Testis (tissue), 3 donors: ENCODE results near the gene CX3CR1. TPM values are rescaled to one million over a fixed set of nuclear protein-coding genes. Genes with fewer than 3 reads are reported as not detected.
"Not testable (repeated sequence)": the region's sequence is repeated elsewhere in the genome, so short reads cannot be mapped to it uniquely, and the experiment has no call there.

ENCODE experiments used
- DNase-seq: peaks from one replicate; pipeline ENCODE4 v3.0.0-alpha.2; 2019
- H3K27ac ChIP-seq, 2 donors: fragments of 200-600 bp; sonication (generic); one replicate each; pipeline ENCODE4 v1.5.1; 2019
- H3K27me3 ChIP-seq: fragments of 200-600 bp; sonication (generic); one replicate; pipeline ENCODE4 v1.5.1; 2019
- H3K36me3 ChIP-seq: fragments of 200-600 bp; sonication (generic); one replicate; pipeline ENCODE4 v1.5.1; 2017; ENCODE audit warnings: low read depth; ENCODE audit errors: missing control alignments
- H3K4me1 ChIP-seq: fragments of 200-600 bp; sonication (generic); one replicate; pipeline ENCODE4 v1.5.1; 2019
- H3K4me3 ChIP-seq, 2 donors: fragments of 200-600 bp; sonication (generic); one replicate each; pipeline ENCODE4 v1.5.1; 2017 to 2019
- H3K9me3 ChIP-seq: fragments of 200-600 bp; sonication (generic); one replicate; pipeline ENCODE4 v1.5.1; 2017
- POLR2A ChIP-seq: fragments of 450-650 bp; IDR thresholded peaks from one replicate; pipeline ENCODE4 v1.6.1; 2017; ENCODE audit warnings: antibody characterized with exemption, mild to moderate bottlenecking, moderate library complexity
- WGBS, 2 donors: methylation state at CpG; one replicate each; pipeline ENCODE4 v1.1.5; 2018; 5-methylcytosine and 5-hydroxymethylcytosine counted together
- intact Hi-C: fragments of 100-400 bp; cut with DNase I; formaldehyde crosslinking; loops from one replicate; pipeline ENCODE4 v1.15.1; 2023; ENCODE audit warnings: low total_unique reads
- polyA plus RNA-seq: library from polyadenylated mRNA; stranded (reverse); fragments of 350-450 nt; fragmentation: Illumina TruSeq; extraction: RNeasy Lipid Tissue Mini Kit (QIAGEN cat#74804); gene quantifications from one replicate; pipeline ENCODE4 v1.2.3, GENCODE V29; 2014; ENCODE audit warnings: low read depth, low replicate concordance; ENCODE audit not compliant: insufficient read depth
- total RNA-seq, 2 donors: library from RNA; depleted of rRNA; stranded (reverse); fragments of >200 nt; gene quantifications; one replicate each; pipeline ENCODE4 v1.2.3, GENCODE V29; 2016
- TF ChIP-seq, protein P1 (sequence below), 3 experiments: fragments of 450-650 bp in 2 of 3; fragments of 200-600 bp in 1 of 3; sonication (generic) in 1 of 3; IDR thresholded peaks; one replicate each; pipeline ENCODE4 v1.5.1; 2016 to 2019; ENCODE audit warnings: antibody characterized with exemption in 3 of 3, mild to moderate bottlenecking in 2 of 3, moderate library complexity in 1 of 3

Gene CX3CR1
- total and polyA plus RNA-seq, 3 donors from 2014 or later, result 1.4 to 3.5 (median 2.0) TPM

GRCh38 chr3:39325236-39325635 is 45.4 kb upstream of the CX3CR1 start:
- no peak overlapping the region for H3K4me3 ChIP-seq
- intact Hi-C loops, result no loop called here
- DNase-seq, result no peak
- H3K4me1 ChIP-seq, result no peaks in the 10 kb centered on the region
- H3K27ac ChIP-seq, result no peak overlapping the region
- H3K36me3 ChIP-seq, result no peaks in the 10 kb centered on the region
- WGBS, 2 donors, result 67 to 95% methylated on average over 2 of the region's 2 CpGs
- TF ChIP-seq, protein P1, sequence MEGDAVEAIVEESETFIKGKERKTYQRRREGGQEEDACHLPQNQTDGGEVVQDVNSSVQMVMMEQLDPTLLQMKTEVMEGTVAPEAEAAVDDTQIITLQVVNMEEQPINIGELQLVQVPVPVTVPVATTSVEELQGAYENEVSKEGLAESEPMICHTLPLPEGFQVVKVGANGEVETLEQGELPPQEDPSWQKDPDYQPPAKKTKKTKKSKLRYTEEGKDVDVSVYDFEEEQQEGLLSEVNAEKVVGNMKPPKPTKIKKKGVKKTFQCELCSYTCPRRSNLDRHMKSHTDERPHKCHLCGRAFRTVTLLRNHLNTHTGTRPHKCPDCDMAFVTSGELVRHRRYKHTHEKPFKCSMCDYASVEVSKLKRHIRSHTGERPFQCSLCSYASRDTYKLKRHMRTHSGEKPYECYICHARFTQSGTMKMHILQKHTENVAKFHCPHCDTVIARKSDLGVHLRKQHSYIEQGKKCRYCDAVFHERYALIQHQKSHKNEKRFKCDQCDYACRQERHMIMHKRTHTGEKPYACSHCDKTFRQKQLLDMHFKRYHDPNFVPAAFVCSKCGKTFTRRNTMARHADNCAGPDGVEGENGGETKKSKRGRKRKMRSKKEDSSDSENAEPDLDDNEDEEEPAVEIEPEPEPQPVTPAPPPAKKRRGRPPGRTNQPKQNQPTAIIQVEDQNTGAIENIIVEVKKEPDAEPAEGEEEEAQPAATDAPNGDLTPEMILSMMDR (IDR thresholded peaks at IDR 0.05), result no peak
- TF ChIP-seq POLR2A, result no peak
- no peaks in the 10 kb centered on the region for H3K27me3 ChIP-seq
- H3K9me3 ChIP-seq, result no peaks in the 10 kb centered on the region

- H3K4me1 ChIP-seq, result no peaks in the 10 kb centered on the region
- TF ChIP-seq POLR2A, result no peak
- TF ChIP-seq, protein P1 (IDR thresholded peaks at IDR 0.05), result no peak
- no peaks in the 10 kb centered on the region for H3K27me3 ChIP-seq
- H3K27ac ChIP-seq, result no peak overlapping the region
- no peaks in the 10 kb centered on the region for H3K9me3 ChIP-seq
- no peak for DNase-seq
- 86 to 92% methylated on average over 2 of the region's 2 CpGs for WGBS, 2 donors
- H3K36me3 ChIP-seq, result no peaks in the 10 kb centered on the region
- intact Hi-C loops, result no loop called here
- H3K4me3 ChIP-seq, result no peak overlapping the region
Observed at GRCh38 chr3:39323494-39323893, 43.7 kb upstream of the CX3CR1 start.

DNA sequence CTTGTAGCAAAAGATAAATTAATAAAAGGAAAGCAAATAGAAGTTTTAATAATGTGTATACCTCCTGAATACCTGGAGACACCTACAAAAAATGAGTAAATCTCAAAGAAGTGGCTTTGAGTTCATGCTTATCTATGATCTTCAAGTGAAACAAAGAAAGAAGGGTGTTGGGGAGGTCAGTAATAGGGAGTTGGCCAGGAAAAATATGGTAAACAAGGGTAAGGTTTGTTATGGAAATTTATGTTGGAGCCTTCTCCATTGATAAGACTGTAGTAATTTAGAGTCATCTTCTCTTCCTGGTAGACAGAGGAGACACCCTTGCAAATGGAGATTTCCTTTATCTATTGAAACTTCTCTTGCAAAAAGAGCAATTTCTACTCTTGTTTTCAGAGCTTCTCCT is 43.1 kb upstream of the CX3CR1 start:
- no peak for TF ChIP-seq POLR2A
- TF ChIP-seq, protein P1 (IDR thresholded peaks at IDR 0.05), result no peak
- no peak for DNase-seq
- Histone ChIP-seq H3K27ac (no peak overlapping the region), H3K9me3 (no peaks in the 10 kb centered on the region), H3K36me3 (no peaks in the 10 kb centered on the region), H3K27me3 (no peaks in the 10 kb centered on the region), H3K4me3 (no peak overlapping the region), H3K4me1 (no peaks in the 10 kb centered on the region)
- intact Hi-C loops, result no loop called here

- H3K27me3 ChIP-seq, H3K4me1 ChIP-seq, H3K27ac ChIP-seq, H3K9me3 ChIP-seq, H3K4me3 ChIP-seq, intact Hi-C loops, H3K36me3 ChIP-seq, DNase-seq: not testable (repeated sequence)
- 61 to 64% methylated on average over 3 of the region's 3 CpGs for WGBS, 2 donors
Observed at GRCh38 chr3:39322209-39322715, 42.4 kb upstream of the CX3CR1 start.

- H3K4me1 ChIP-seq, DNase-seq, intact Hi-C loops, H3K4me3 ChIP-seq, H3K27me3 ChIP-seq, H3K27ac ChIP-seq, H3K36me3 ChIP-seq, H3K9me3 ChIP-seq: not testable (repeated sequence)
- 71 to 95% methylated on average over 2 of the region's 2 CpGs for WGBS, 2 donors
Observed at GRCh38 chr3:39321574-39321983, 41.7 kb upstream of the CX3CR1 start.

DNA sequence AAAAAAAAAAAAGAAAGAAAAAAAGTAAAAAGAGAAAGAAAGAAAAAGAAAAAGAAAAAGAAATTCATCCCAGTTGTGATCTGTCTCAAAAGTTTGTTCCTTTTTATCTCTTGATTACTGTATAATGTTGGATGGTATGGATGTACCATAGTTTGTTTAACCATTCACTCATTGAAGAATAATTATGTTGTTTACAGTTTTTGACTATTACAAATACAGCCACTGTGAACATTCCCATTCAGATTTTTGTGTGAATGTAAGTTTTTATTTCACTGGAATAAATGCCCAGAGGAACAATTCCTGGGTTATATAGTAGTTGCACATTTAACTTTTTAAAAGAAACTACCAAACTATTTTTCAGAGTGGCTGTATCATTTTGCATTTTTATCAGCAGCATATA is 39.4 kb upstream of the CX3CR1 start:
- Histone ChIP-seq H3K27ac (no peak overlapping the region), H3K4me1 (no peaks in the 10 kb centered on the region), H3K36me3 (no peaks in the 10 kb centered on the region), H3K9me3 (no peaks in the 10 kb centered on the region), H3K27me3 (no peaks in the 10 kb centered on the region), H3K4me3 (no peak overlapping the region)
- no peak for TF ChIP-seq POLR2A
- TF ChIP-seq, protein P1 (IDR thresholded peaks at IDR 0.05), result no peak
- DNase-seq, result no peak
- intact Hi-C loops, result no loop called here
